Measurements from ENCODE around the gene ASIC2. TPM values are rescaled to one million over a fixed set of nuclear protein-coding genes. Genes with fewer than 3 reads are reported as not detected.

Gene ASIC2
- total RNA-seq, 1 experiment from 2014 or later = not detected

DNA sequence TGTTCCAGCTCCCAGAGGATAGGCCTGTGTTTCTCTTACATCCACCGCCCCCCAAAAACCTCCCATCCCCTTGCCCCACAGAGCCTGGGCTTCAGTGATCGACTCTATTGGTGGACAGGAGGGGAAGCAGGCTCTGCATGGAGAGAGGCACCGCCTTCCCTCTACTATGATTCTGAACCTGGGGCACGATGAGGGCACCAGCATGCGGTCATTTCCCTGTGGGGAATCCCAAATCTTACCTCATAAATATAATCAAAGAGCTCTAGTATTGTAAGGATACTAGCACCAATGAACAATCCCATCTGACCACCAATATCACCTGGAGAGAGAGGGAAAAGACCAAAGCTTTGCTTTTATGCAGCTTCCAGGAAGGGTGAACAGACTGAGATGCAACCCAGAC lies 275.7 kb downstream of the ASIC2 start:
- DNase-seq (ENCODE audit: low read depth, low spot score) = no peak
- POLR2A ChIA-PET = no interaction called here
- H3K9me2 ChIP-seq (ENCODE audit: insufficient read depth) = no peaks in the 10 kb centered on the region
- RAD21 ChIA-PET (ENCODE audit: low non-redundant PET in 1 of 2, low total read pairs in 2 of 2, uncharacterized antibody in 2 of 2, unreplicated experiment in 2 of 2) = no interaction called here
- H3K4me1 ChIP-seq (ENCODE audit: control insufficient read depth in 1 of 2, insufficient read depth in 2 of 2, low read length in 2 of 2) = peaks cover 0 to 5% of the 10 kb centered on the region in 2 experiments; a peak in 1 of 4 replicates
- no peak overlapping the region for H3K9ac ChIP-seq (ENCODE audit: low read length)
- H3K9me3 ChIP-seq (ENCODE audit: control insufficient read depth in 1 of 2, insufficient read depth in 1 of 2, low read depth in 1 of 2, low read length in 2 of 2) = no peaks in the 10 kb centered on the region
- no peak overlapping the region for H2AFZ ChIP-seq (ENCODE audit: low read depth, low read length, poor library complexity, severe bottlenecking)
- H3K79me2 ChIP-seq (ENCODE audit: insufficient read depth, low read length) = no peaks in the 10 kb centered on the region
- H3K4me2 ChIP-seq (ENCODE audit: low read length) = no peak overlapping the region
- H4K20me1 ChIP-seq (ENCODE audit: insufficient read depth) = no peaks in the 10 kb centered on the region
- ATAC-seq = no peak
- no peak overlapping the region for H3K27ac ChIP-seq (ENCODE audit: low read depth, low read length)
- CTCF ChIA-PET = no interaction called here
- TF ChIP-seq ZNF274 (IDR thresholded peaks at IDR 0.05; ENCODE audit: low read depth, low read length) = no peak
- no peak for TF ChIP-seq YY1 (IDR thresholded peaks at IDR 0.05; ENCODE audit: extremely low read depth, insufficient replicate concordance, low read depth, low read length)
- TF ChIP-seq, protein P1, sequence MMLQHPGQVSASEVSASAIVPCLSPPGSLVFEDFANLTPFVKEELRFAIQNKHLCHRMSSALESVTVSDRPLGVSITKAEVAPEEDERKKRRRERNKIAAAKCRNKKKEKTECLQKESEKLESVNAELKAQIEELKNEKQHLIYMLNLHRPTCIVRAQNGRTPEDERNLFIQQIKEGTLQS (IDR thresholded peaks at IDR 0.05) = no peak
- TF ChIP-seq TCF7L2 (IDR thresholded peaks at IDR 0.05; ENCODE audit: borderline replicate concordance, extremely low read depth, insufficient read depth, insufficient read length) = no peak
- TF ChIP-seq CTCF (IDR thresholded peaks at IDR 0.05 in 2 of 3, conservative IDR thresholded peaks at IDR 0.05 in 1 of 3; ENCODE audit: borderline replicate concordance in 1 of 3, insufficient read depth in 1 of 3, low read depth in 2 of 3, low read length in 2 of 3) = no peak
- TF ChIP-seq SP1 (IDR thresholded peaks at IDR 0.05; ENCODE audit: low read depth) = no peak
- no peak for TF ChIP-seq POLR2AphosphoS5 (IDR thresholded peaks at IDR 0.05; ENCODE audit: low read depth, low read length)
- no peak for TF ChIP-seq ELF1 (IDR thresholded peaks at IDR 0.05; ENCODE audit: borderline replicate concordance, low read depth)
- no peak for TF ChIP-seq RAD21 (IDR thresholded peaks at IDR 0.05; ENCODE audit: low read depth)
- no peak for TF ChIP-seq POLR2A (IDR thresholded peaks at IDR 0.05; ENCODE audit: borderline replicate concordance, extremely low read depth, insufficient read depth, insufficient read length)
- TF ChIP-seq ZBTB33 (IDR thresholded peaks at IDR 0.05; ENCODE audit: extremely low read depth, insufficient replicate concordance, low read length) = no peak
- no peak for TF ChIP-seq CBX3 (IDR thresholded peaks at IDR 0.05; ENCODE audit: low read depth)
- TF ChIP-seq EZH2 (IDR thresholded peaks at IDR 0.05) = no peak
- TF ChIP-seq, protein P2, sequence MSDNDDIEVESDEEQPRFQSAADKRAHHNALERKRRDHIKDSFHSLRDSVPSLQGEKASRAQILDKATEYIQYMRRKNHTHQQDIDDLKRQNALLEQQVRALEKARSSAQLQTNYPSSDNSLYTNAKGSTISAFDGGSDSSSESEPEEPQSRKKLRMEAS (IDR thresholded peaks at IDR 0.05) = no peak
- TF ChIP-seq SIN3A (IDR thresholded peaks at IDR 0.05; ENCODE audit: low read depth) = no peak
- TF ChIP-seq EGR1 (IDR thresholded peaks at IDR 0.05; ENCODE audit: low read depth) = no peak
- TF ChIP-seq ZFX (IDR thresholded peaks at IDR 0.05) = no peak
- intact Hi-C loops (cut with micrococcal nuclease) = no loop called here
- no TSS peak for BruUV-seq (replicated peaks)
- H3K36me3 ChIP-seq (ENCODE audit: control insufficient read depth in 1 of 2, insufficient read depth in 2 of 2, low read length in 2 of 2) = no peaks in the 10 kb centered on the region
- peaks cover 8% of the 10 kb centered on the region; the same call in 1 of the 2 replicates for H3K27me3 ChIP-seq (ENCODE audit: insufficient read depth, low read length)
- H3K4me3 ChIP-seq (replicated peaks in 1 of 2; ENCODE audit: low read depth in 1 of 2, low read length in 2 of 2) = no peak overlapping the region
